ENCODE results near the gene GPR78. TPM values are rescaled to one million over a fixed set of nuclear protein-coding genes. Genes with fewer than 3 reads are reported as not detected.
A peak's percentile ranks its signal among the peaks of the same experiment; 100 is the strongest.

Gene GPR78
- total and polyA plus RNA-seq, 2 of the 8 experiments (the other 6 are each of a cell fraction or from before 2014, with no cell fraction given), result 1.0 to 3.0 TPM

DNA sequence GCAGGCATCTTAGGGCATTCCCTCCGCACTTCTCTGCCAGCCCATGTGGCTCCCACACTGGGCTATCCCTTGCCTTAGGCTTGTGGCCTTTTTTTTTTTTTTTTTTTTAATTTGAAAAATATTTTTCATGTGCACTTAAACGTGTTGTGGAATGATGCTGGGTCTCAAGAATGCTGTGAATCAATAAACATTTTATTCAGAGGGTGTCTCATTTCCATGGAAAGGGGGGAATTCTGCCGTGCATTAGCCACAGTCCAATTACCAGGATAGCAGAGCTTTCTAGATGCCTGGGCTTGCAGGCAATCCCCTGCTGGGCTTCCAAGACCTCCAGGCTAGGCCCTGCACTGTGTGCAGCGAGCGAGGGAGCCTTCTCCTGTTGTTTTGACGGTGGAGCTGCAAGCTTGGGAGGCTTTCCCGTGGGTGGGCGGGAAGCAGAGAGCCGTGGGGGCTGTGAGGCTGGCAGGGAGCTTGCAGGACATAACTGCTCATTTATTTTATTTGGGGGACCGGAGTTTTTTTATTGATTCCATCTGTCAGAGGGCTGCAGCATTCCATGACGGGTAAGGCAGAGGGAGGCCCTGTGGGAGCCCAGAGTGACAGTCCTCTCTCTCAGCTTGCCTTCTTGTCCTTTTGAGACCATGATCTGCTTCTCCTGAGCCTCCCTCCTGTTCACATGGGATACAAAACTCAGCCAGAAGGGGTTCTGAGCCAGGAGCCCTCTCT, 9.8 kb downstream of the GPR78 start:
- H3K79me2 ChIP-seq (ENCODE audit: control insufficient read depth in 1 of 2, insufficient read depth in 2 of 2, low read length in 2 of 2), result peaks cover 0 to 4% of the 10 kb centered on the region in 2 experiments; a peak in 1 of 4 replicates
- H3K36me3 ChIP-seq (ENCODE audit: control insufficient read depth in 2 of 4, insufficient read depth in 4 of 4, low read length in 3 of 4), result no peaks in the 10 kb centered on the region
- no peak for FAIRE-seq
- H4K91ac ChIP-seq (replicated peaks; ENCODE audit: insufficient read length, low read length), result peak overlapping the region; percentile 66
- H3K23me2 ChIP-seq (ENCODE audit: low read depth, low read length), result peaks cover 14% of the 10 kb centered on the region; the same call in 1 of the 2 replicates
- no peak overlapping the region for H3K4me2 ChIP-seq (ENCODE audit: insufficient read depth in 1 of 2, low read depth in 2 of 2, low read length in 2 of 2)
- no peak for DNase-seq (ENCODE audit: low read depth in 1 of 2, low spot score in 2 of 2)
- no peak overlapping the region for H3K4ac ChIP-seq (replicated peaks; ENCODE audit: insufficient read length, low read depth, low read length)
- H3K27me3 ChIP-seq (replicated peaks in 1 of 4; ENCODE audit: control insufficient read depth in 3 of 4, extremely low read depth in 1 of 4, insufficient read depth in 3 of 4, low read length in 3 of 4), result 0 out of 7 replicates have a peak, but pooled peaks cover 0 to 3% (median under 1%) of the 10 kb centered on the region in 4 experiments
- H2BK120ac ChIP-seq (replicated peaks; ENCODE audit: low read depth, low read length), result no peak overlapping the region
- H3K56ac ChIP-seq (replicated peaks; ENCODE audit: insufficient read length, low read depth, low read length), result no peak overlapping the region
- no peak overlapping the region for H3K9ac ChIP-seq (replicated peaks in 1 of 4; ENCODE audit: extremely low read depth in 1 of 4, low read depth in 3 of 4, low read length in 3 of 4)
- H3K79me1 ChIP-seq (ENCODE audit: low read depth, low read length), result no peaks in the 10 kb centered on the region; the same call in none of the 2 replicates
- H3K4me1 ChIP-seq (replicated peaks in 1 of 4; ENCODE audit: control insufficient read depth in 3 of 4, insufficient read depth in 4 of 4, low read length in 3 of 4), result peaks cover 0 to 31% (median 24%) of the 10 kb centered on the region in 4 experiments; a peak in 6 of 7 replicates
- H2BK12ac ChIP-seq (ENCODE audit: low read depth, low read length), result no peak overlapping the region
- CTCF ChIA-PET (ENCODE audit: partially characterized antibody), result interaction anchor here (0.8 to 8.8 kb wide), 8 partner anchors 17 to 328 kb away, joined by 3 to 66 read pairs (median 4); no protein-coding TSS in a partner anchor
- no peak overlapping the region for H3K14ac ChIP-seq (ENCODE audit: insufficient read length)
- no peak overlapping the region for H3K23ac ChIP-seq (ENCODE audit: insufficient read length)
- H4K5ac ChIP-seq (ENCODE audit: insufficient read length, low read depth, low read length), result no peak overlapping the region
- POLR2A ChIA-PET (ENCODE audit: partially characterized antibody), result no interaction called here
- H4K8ac ChIP-seq (ENCODE audit: extremely low read depth, insufficient read depth, low read length), result no peak overlapping the region
- peak overlapping the region; percentile 72; the same call in 1 of the 2 replicates for H2BK15ac ChIP-seq (ENCODE audit: low read length)
- no peaks in the 10 kb centered on the region for H3K9me3 ChIP-seq (ENCODE audit: insufficient read depth in 2 of 2, low read depth in 1 of 2, low read length in 1 of 2)
- H2AFZ ChIP-seq (ENCODE audit: low read length), result no peak overlapping the region
- 85% methylated on average over 11 of the region's 11 CpGs; no CpG with 5 or more reads in 1 of the 2 experiments for WGBS, 2 experiments (ENCODE audit: extremely low coverage in 1 of 2, insufficient coverage in 1 of 2, insufficient read length in 1 of 2, insufficient replicate concordance in 2 of 2, low coverage in 1 of 2, low lambda C conversion rate in 2 of 2, missing lambda C conversion rate in 1 of 2)
- no peak overlapping the region for H2BK20ac ChIP-seq (ENCODE audit: low read length)
- H2AK5ac ChIP-seq (ENCODE audit: low read depth, low read length), result no peak overlapping the region
- no peak overlapping the region for H3K27ac ChIP-seq (ENCODE audit: low read depth, low read length)
- no peak overlapping the region for H3K4me3 ChIP-seq (ENCODE audit: extremely low read depth in 1 of 4, insufficient read depth in 2 of 4, low read depth in 3 of 4, low read length in 4 of 4)
- peaks cover 0 to 10% of the 10 kb centered on the region in 2 experiments for H4K20me1 ChIP-seq (replicated peaks in 1 of 2; ENCODE audit: control insufficient read depth in 1 of 2, insufficient read depth in 2 of 2, low read length in 2 of 2)
- no peak overlapping the region; the same call in 1 of the 2 replicates for H3K18ac ChIP-seq (ENCODE audit: extremely low read depth, low read length)
- TF ChIP-seq, protein P1, sequence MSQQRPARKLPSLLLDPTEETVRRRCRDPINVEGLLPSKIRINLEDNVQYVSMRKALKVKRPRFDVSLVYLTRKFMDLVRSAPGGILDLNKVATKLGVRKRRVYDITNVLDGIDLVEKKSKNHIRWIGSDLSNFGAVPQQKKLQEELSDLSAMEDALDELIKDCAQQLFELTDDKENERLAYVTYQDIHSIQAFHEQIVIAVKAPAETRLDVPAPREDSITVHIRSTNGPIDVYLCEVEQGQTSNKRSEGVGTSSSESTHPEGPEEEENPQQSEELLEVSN (IDR thresholded peaks at IDR 0.05), result no peak
- TF ChIP-seq RXRA (IDR thresholded peaks at IDR 0.05; ENCODE audit: insufficient read depth, low read depth, low read length), result no peak
- TF ChIP-seq POU5F1 (IDR thresholded peaks at IDR 0.05; ENCODE audit: low read depth, low read length), result no peak
- TF ChIP-seq SRF (IDR thresholded peaks at IDR 0.05; ENCODE audit: low read depth, low read length), result no peak
- no peak for TF ChIP-seq KDM4A (IDR thresholded peaks at IDR 0.05; ENCODE audit: low read depth, low read length, severe bottlenecking)
- no peak for TF ChIP-seq GTF2F1 (IDR thresholded peaks at IDR 0.05; ENCODE audit: borderline replicate concordance, low read depth, low read length)
- no peak overlapping the region for H2BK5ac ChIP-seq (ENCODE audit: low read depth, low read length)

Data from H1 (cell line).